ENCODE data around the gene SMIM31.

SMIM31 gene

GRCh38 chr4:164753873-164754488 is at the start of gene SMIM31:
SMIM31 (plus strand) TSS chr4:164754131; CDS start chr4:164770444, 16,313 bp downstream.
- no peak for DNase-seq (ENCODE audit: low spot score)

- no peak for DNase-seq (ENCODE audit: low spot score)
Measured at GRCh38 chr4:164706675-164707074, 47.3 kb upstream of the SMIM31 start.

GRCh38 chr4:164716901-164717300 is 37.0 kb upstream of the SMIM31 start:
- no peak for DNase-seq (ENCODE audit: low spot score)

- DNase-seq (ENCODE audit: low spot score): no peak
Measured at GRCh38 chr4:164718827-164719226, 35.1 kb upstream of the SMIM31 start.

- no peak for DNase-seq (ENCODE audit: low spot score)
Measured at GRCh38 chr4:164725066-164725465, 28.9 kb upstream of the SMIM31 start.

GRCh38 chr4:164730705-164731393 is 23.1 kb upstream of the SMIM31 start:
- DNase-seq (ENCODE audit: low spot score): no peak

GRCh38 chr4:164731827-164732474 is 22.0 kb upstream of the SMIM31 start:
- peak; percentile 20 for DNase-seq (ENCODE audit: low spot score)

- DNase-seq (ENCODE audit: low spot score): no peak
Measured at GRCh38 chr4:164734484-164734883, 19.4 kb upstream of the SMIM31 start.

GRCh38 chr4:164748375-164748774 is 5.6 kb upstream of the SMIM31 start:
- peak; percentile 6 for DNase-seq (ENCODE audit: low spot score)

- DNase-seq (ENCODE audit: low spot score): no peak
Measured at GRCh38 chr4:164755432-164755831, 1.5 kb downstream of the SMIM31 start.

- no peak for DNase-seq (ENCODE audit: low spot score)
Measured at GRCh38 chr4:164756686-164757085, 2.8 kb downstream of the SMIM31 start.

GRCh38 chr4:164761241-164761640 is 7.3 kb downstream of the SMIM31 start:
- DNase-seq (ENCODE audit: low spot score): no peak

- DNase-seq (ENCODE audit: low spot score): no peak
Measured at GRCh38 chr4:164761746-164762275, 7.9 kb downstream of the SMIM31 start.

- no peak for DNase-seq (ENCODE audit: low spot score)
Measured at GRCh38 chr4:164765096-164765495, 11.2 kb downstream of the SMIM31 start.

- DNase-seq (ENCODE audit: low spot score): no peak
Measured at GRCh38 chr4:164765833-164766232, 11.9 kb downstream of the SMIM31 start.

- no peak for DNase-seq (ENCODE audit: low spot score)
Measured at GRCh38 chr4:164768516-164768915, 14.6 kb downstream of the SMIM31 start.

GRCh38 chr4:164770010-164770724 is 16.2 kb downstream of the SMIM31 start:
- DNase-seq (ENCODE audit: low spot score): no peak

- no peak for DNase-seq (ENCODE audit: low spot score)
Measured at GRCh38 chr4:164771088-164771487, 17.2 kb downstream of the SMIM31 start.

- DNase-seq (ENCODE audit: low spot score): no peak
Measured at GRCh38 chr4:164772076-164772475, 18.1 kb downstream of the SMIM31 start.

- DNase-seq (ENCODE audit: low spot score): no peak
Measured at GRCh38 chr4:164779080-164779479, 25.1 kb downstream of the SMIM31 start.

GRCh38 chr4:164779811-164780216 is 25.9 kb downstream of the SMIM31 start:
- DNase-seq (ENCODE audit: low spot score): peak; percentile 4

GRCh38 chr4:164780839-164781238 is 26.9 kb downstream of the SMIM31 start:
- DNase-seq (ENCODE audit: low spot score): no peak
